Kidney glomerular epithelial cell (primary cell): ENCODE results near the gene CD53.
"Not testable (repeated sequence)": the region's sequence is repeated elsewhere in the genome, so short reads cannot be mapped to it uniquely, and the experiment has no call there.

Experiments used
- DNase-seq: peaks from one replicate; lab custom pipeline; 2025; lab: John Stamatoyannopoulos, UW

Gene CD53

GRCh38 chr1:110916669-110917306 is 43.8 kb downstream of the CD53 start:
- peak; percentile 4 for DNase-seq

GRCh38 chr1:110918016-110918415 is 45.1 kb downstream of the CD53 start:
- no peak for DNase-seq

GRCh38 chr1:110921953-110922352 is 49.0 kb downstream of the CD53 start:
- DNase-seq: no peak

- DNase-seq: no peak
Measured at GRCh38 chr1:110927484-110928075, 54.6 kb downstream of the CD53 start.

GRCh38 chr1:110928191-110928590 is 55.2 kb downstream of the CD53 start:
- DNase-seq: no peak

GRCh38 chr1:110928904-110929303 is 56.0 kb downstream of the CD53 start:
- no peak for DNase-seq

- not testable (repeated sequence) for DNase-seq
Measured at GRCh38 chr1:110931097-110931496, 58.1 kb downstream of the CD53 start.

- no peak for DNase-seq
Measured at GRCh38 chr1:110936567-110936966, 63.6 kb downstream of the CD53 start.

- no peak for DNase-seq
Measured at GRCh38 chr1:110944806-110945205, 71.9 kb downstream of the CD53 start.

GRCh38 chr1:110945626-110946025 is 72.7 kb downstream of the CD53 start:
- DNase-seq: no peak

- DNase-seq: no peak
Measured at GRCh38 chr1:110948038-110948810, 75.3 kb downstream of the CD53 start.
